ENCODE data around the gene FGF9.

The FGF9 gene

GRCh38 chr13:21657538-21657937, 13.3 kb upstream of the FGF9 start:
- no peak for TF ChIP-seq EZH2 (IDR thresholded peaks at IDR 0.05)
- TF ChIP-seq FOXP2 (optimal IDR thresholded peaks at IDR 0.05; ENCODE audit: control extremely low read depth, extremely low read length, insufficient read depth), result no peak
- no peak for TF ChIP-seq POLR2AphosphoS5 (IDR thresholded peaks at IDR 0.05; ENCODE audit: borderline replicate concordance, low read depth, low read length)
- no peaks in the 10 kb centered on the region for H3K9me3 ChIP-seq (ENCODE audit: low read depth, low read length)
- DNase-seq (ENCODE audit: low read depth, low spot score), result no peak
- H3K27ac ChIP-seq, result no peak overlapping the region
- H3K36me3 ChIP-seq (ENCODE audit: insufficient read depth, low read length), result no peaks in the 10 kb centered on the region
- H3K4me3 ChIP-seq, result no peak overlapping the region
- no peak overlapping the region for H3K9ac ChIP-seq (ENCODE audit: insufficient read length)

- DNase-seq (ENCODE audit: low read depth, low spot score), result no peak
- Histone ChIP-seq H3K9me3 (ENCODE audit: low read depth, low read length) (no peaks in the 10 kb centered on the region), H3K36me3 (ENCODE audit: insufficient read depth, low read length) (no peaks in the 10 kb centered on the region), H3K27ac (no peak overlapping the region), H3K9ac (ENCODE audit: insufficient read length) (no peak overlapping the region), H3K4me3 (no peak overlapping the region)
- TF ChIP-seq POLR2AphosphoS5 (IDR thresholded peaks at IDR 0.05; ENCODE audit: borderline replicate concordance, low read depth, low read length) (no peak), EZH2 (IDR thresholded peaks at IDR 0.05) (no peak), FOXP2 (optimal IDR thresholded peaks at IDR 0.05; ENCODE audit: control extremely low read depth, extremely low read length, insufficient read depth) (no peak)
Observed at GRCh38 chr13:21659087-21659486, 11.8 kb upstream of the FGF9 start.

- no peak overlapping the region for H3K4me3 ChIP-seq
- H3K36me3 ChIP-seq (ENCODE audit: insufficient read depth, low read length), result no peaks in the 10 kb centered on the region
- no peak for DNase-seq (ENCODE audit: low read depth, low spot score)
- TF ChIP-seq EZH2 (IDR thresholded peaks at IDR 0.05) (no peak), FOXP2 (optimal IDR thresholded peaks at IDR 0.05; ENCODE audit: control extremely low read depth, extremely low read length, insufficient read depth) (no peak), POLR2AphosphoS5 (IDR thresholded peaks at IDR 0.05; ENCODE audit: borderline replicate concordance, low read depth, low read length) (no peak)
- no peak overlapping the region for H3K9ac ChIP-seq (ENCODE audit: insufficient read length)
- H3K9me3 ChIP-seq (ENCODE audit: low read depth, low read length), result no peaks in the 10 kb centered on the region
- no peak overlapping the region for H3K27ac ChIP-seq
Observed at GRCh38 chr13:21661097-21661909, 9.6 kb upstream of the FGF9 start.

- TF ChIP-seq EZH2 (IDR thresholded peaks at IDR 0.05) (no peak), FOXP2 (optimal IDR thresholded peaks at IDR 0.05; ENCODE audit: control extremely low read depth, extremely low read length, insufficient read depth) (no peak), POLR2AphosphoS5 (IDR thresholded peaks at IDR 0.05; ENCODE audit: borderline replicate concordance, low read depth, low read length) (no peak)
- DNase-seq (ENCODE audit: low read depth, low spot score), result no peak
Observed at GRCh38 chr13:21663197-21663596, 7.7 kb upstream of the FGF9 start.

GRCh38 chr13:21668732-21669275, 2.1 kb upstream of the FGF9 start:
- Histone ChIP-seq H3K9ac (ENCODE audit: insufficient read length) (no peak overlapping the region), H3K27ac (no peak overlapping the region), H3K36me3 (ENCODE audit: insufficient read depth, low read length) (no peaks in the 10 kb centered on the region), H3K4me3 (no peak overlapping the region), H3K9me3 (ENCODE audit: low read depth, low read length) (no peaks in the 10 kb centered on the region)
- DNase-seq (ENCODE audit: low read depth, low spot score), result no peak
- TF ChIP-seq FOXP2 (optimal IDR thresholded peaks at IDR 0.05; ENCODE audit: control extremely low read depth, extremely low read length, insufficient read depth) (no peak), POLR2AphosphoS5 (IDR thresholded peaks at IDR 0.05; ENCODE audit: borderline replicate concordance, low read depth, low read length) (no peak), EZH2 (IDR thresholded peaks at IDR 0.05) (no peak)

More at GRCh38 chr13:21663197-21663596, 7.7 kb upstream of the FGF9 start:
- no peaks in the 10 kb centered on the region for H3K9me3 ChIP-seq (ENCODE audit: low read depth, low read length)
- no peaks in the 10 kb centered on the region for H3K36me3 ChIP-seq (ENCODE audit: insufficient read depth, low read length)
- no peak overlapping the region for H3K4me3 ChIP-seq
- H3K9ac ChIP-seq (ENCODE audit: insufficient read length), result no peak overlapping the region
- no peak overlapping the region for H3K27ac ChIP-seq

GRCh38 chr13:21670006-21670882, 629 bp upstream of the FGF9 start:
- H3K9ac ChIP-seq (ENCODE audit: insufficient read length), result peak overlapping the region; percentile 51
- no peaks in the 10 kb centered on the region for H3K9me3 ChIP-seq (ENCODE audit: low read depth, low read length)
- H3K27ac ChIP-seq, result no peak overlapping the region
- H3K4me3 ChIP-seq, result peak overlapping the region; percentile 89
- TF ChIP-seq FOXP2 (optimal IDR thresholded peaks at IDR 0.05; ENCODE audit: control extremely low read depth, extremely low read length, insufficient read depth) (no peak), EZH2 (IDR thresholded peaks at IDR 0.05) (no peak), POLR2AphosphoS5 (IDR thresholded peaks at IDR 0.05; ENCODE audit: borderline replicate concordance, low read depth, low read length) (no peak)
- peak; percentile 22 for DNase-seq (ENCODE audit: low read depth, low spot score)
- H3K36me3 ChIP-seq (ENCODE audit: insufficient read depth, low read length), result no peaks in the 10 kb centered on the region

GRCh38 chr13:21671620-21672286, 880 bp downstream of the FGF9 start:
- H3K4me3 ChIP-seq, result peak overlapping the region; percentile 89; the same call in 1 of the 2 replicates
- H3K27ac ChIP-seq, result no peak overlapping the region
- no peak overlapping the region for H3K9ac ChIP-seq (ENCODE audit: insufficient read length)
- no peak for TF ChIP-seq EZH2 (IDR thresholded peaks at IDR 0.05)
- TF ChIP-seq FOXP2 (optimal IDR thresholded peaks at IDR 0.05; ENCODE audit: control extremely low read depth, extremely low read length, insufficient read depth), result no peak
- no peak for TF ChIP-seq POLR2AphosphoS5 (IDR thresholded peaks at IDR 0.05; ENCODE audit: borderline replicate concordance, low read depth, low read length)
- H3K9me3 ChIP-seq (ENCODE audit: low read depth, low read length), result no peaks in the 10 kb centered on the region
- no peaks in the 10 kb centered on the region for H3K36me3 ChIP-seq (ENCODE audit: insufficient read depth, low read length)
- no peak for DNase-seq (ENCODE audit: low read depth, low spot score)
